Colonic mucosa (tissue), 4 donors: ENCODE measurements around the gene LSM14A. TPM values are rescaled to one million over a fixed set of nuclear protein-coding genes. Genes with fewer than 3 reads are reported as not detected.

Source experiments
- DNase-seq: peaks from one replicate; pipeline ENCODE4 v3.0.0-alpha.2; 2020
- H3K27ac ChIP-seq: fragments of 200-600 bp; one replicate; pipeline ENCODE4 v1.8.0; 2021
- H3K27me3 ChIP-seq: fragments of 200-600 bp; one replicate; pipeline ENCODE4 v1.8.0; 2021
- H3K36me3 ChIP-seq: fragments of 200-600 bp; one replicate; pipeline ENCODE4 v1.8.0; 2021
- H3K4me1 ChIP-seq: fragments of 200-600 bp; one replicate; pipeline ENCODE4 v1.8.0; 2021; ENCODE audit warnings: mild to moderate bottlenecking
- H3K4me3 ChIP-seq: fragments of 200-600 bp; one replicate; pipeline ENCODE4 v1.8.0; 2021
- H3K9ac ChIP-seq, 2 donors: one replicate each; pipeline ENCODE4 v1.7.0; 2013; ENCODE audit warnings: control low read depth in 2 of 2, low read depth in 2 of 2, low read length in 2 of 2
- H3K9me3 ChIP-seq: fragments of 200-600 bp; one replicate; pipeline ENCODE4 v1.8.0; 2021
- CTCF ChIP-seq: fragments of 200-600 bp; IDR thresholded peaks from one replicate; pipeline ENCODE4 v1.8.0; 2022; ENCODE audit warnings: antibody characterized with exemption, mild to moderate bottlenecking
- intact Hi-C: fragments of 100-400 bp; cut with DNase I; formaldehyde crosslinking; loops from one replicate; pipeline ENCODE4 v1.14.1; 2022
- total RNA-seq, 2 donors: library from RNA; stranded (reverse); fragmentation: NEBNext Ultra II Directional in 1 of 2; extraction: Animal tissue kit (Norgen Biotek cat#: 25700) in 1 of 2; gene quantifications; one replicate each; pipeline ENCODE4 v1.2.1, GENCODE V29; 2021
- donor health status: healthy.
- donor health status: DM: no; HTN: no; CAD: no.
- donor health status: DM: no; HTN: no; CAD: no.

Gene LSM14A
- total RNA-seq, 2 donors from 2014 or later, result 80.5 to 105 TPM

- H3K4me3 ChIP-seq, result no peak overlapping the region
- intact Hi-C loops, result no loop called here
- DNase-seq, result no peak
- peaks cover 29% of the 10 kb centered on the region for H3K4me1 ChIP-seq
- H3K9ac ChIP-seq, result no peak overlapping the region
- no peak for TF ChIP-seq CTCF
- no peaks in the 10 kb centered on the region for H3K36me3 ChIP-seq
- no peaks in the 10 kb centered on the region for H3K27me3 ChIP-seq
- H3K27ac ChIP-seq, result no peak overlapping the region
- no peaks in the 10 kb centered on the region for H3K9me3 ChIP-seq
Observed at GRCh38 chr19:34176581-34176980, 4.3 kb downstream of the LSM14A start.

GRCh38 chr19:34178274-34178610 lies 5.9 kb downstream of the LSM14A start:
- Histone ChIP-seq H3K36me3 (no peaks in the 10 kb centered on the region), H3K4me1 (peaks cover 29% of the 10 kb centered on the region), H3K4me3 (no peak overlapping the region), H3K27ac (no peak overlapping the region), H3K9ac (no peak overlapping the region), H3K27me3 (no peaks in the 10 kb centered on the region), H3K9me3 (no peaks in the 10 kb centered on the region)
- TF ChIP-seq CTCF, result no peak
- intact Hi-C loops, result no loop called here
- DNase-seq, result no peak

- no peak for DNase-seq
- H3K4me3 ChIP-seq, result no peak overlapping the region
- intact Hi-C loops, result no loop called here
Observed at GRCh38 chr19:34179066-34179465, 6.8 kb downstream of the LSM14A start.

GRCh38 chr19:34180273-34180672 lies 8.0 kb downstream of the LSM14A start:
- Histone ChIP-seq H3K36me3 (no peaks in the 10 kb centered on the region), H3K4me3 (no peak overlapping the region), H3K9ac (no peak overlapping the region), H3K9me3 (no peaks in the 10 kb centered on the region), H3K27ac (no peak overlapping the region), H3K27me3 (no peaks in the 10 kb centered on the region), H3K4me1 (peaks cover 12% of the 10 kb centered on the region)
- intact Hi-C loops, result no loop called here
- TF ChIP-seq CTCF, result no peak
- DNase-seq, result no peak

More at GRCh38 chr19:34179066-34179465, 6.8 kb downstream of the LSM14A start:
- Histone ChIP-seq H3K36me3 (no peaks in the 10 kb centered on the region), H3K9ac (no peak overlapping the region), H3K4me1 (peaks cover 24% of the 10 kb centered on the region), H3K27me3 (no peaks in the 10 kb centered on the region), H3K9me3 (no peaks in the 10 kb centered on the region), H3K27ac (no peak overlapping the region)
- no peak for TF ChIP-seq CTCF

- TF ChIP-seq CTCF, result no peak
- no peak for DNase-seq
- H3K4me1 ChIP-seq, result peaks cover 10% of the 10 kb centered on the region
Observed at GRCh38 chr19:34180709-34181108, 8.4 kb downstream of the LSM14A start.

More at GRCh38 chr19:34180709-34181108, 8.4 kb downstream of the LSM14A start:
- intact Hi-C loops, result no loop called here
- Histone ChIP-seq H3K9ac (no peak overlapping the region), H3K27me3 (no peaks in the 10 kb centered on the region), H3K27ac (no peak overlapping the region), H3K9me3 (no peaks in the 10 kb centered on the region), H3K36me3 (no peaks in the 10 kb centered on the region), H3K4me3 (no peak overlapping the region)
